HG02571 (cell line): Measurements from ENCODE around the gene CCDC158.
A peak's percentile ranks its signal among the peaks of the same experiment; 100 is the strongest.
"Not testable (repeated sequence)": the region's sequence is repeated elsewhere in the genome, so short reads cannot be mapped to it uniquely, and the experiment has no call there.

Experiments used
- ATAC-seq: cut with Tn5 transposase; IDR thresholded peaks from one replicate; pipeline ENCODE4 v1.9.1; 2021; ENCODE audit warnings: mild to moderate bottlenecking, moderate library complexity; ENCODE audit not compliant: unreplicated experiment

Gene CCDC158

GRCh38 chr4:76312457-76312856 lies 108.5 kb downstream of the CCDC158 start:
- no peak for ATAC-seq

DNA sequence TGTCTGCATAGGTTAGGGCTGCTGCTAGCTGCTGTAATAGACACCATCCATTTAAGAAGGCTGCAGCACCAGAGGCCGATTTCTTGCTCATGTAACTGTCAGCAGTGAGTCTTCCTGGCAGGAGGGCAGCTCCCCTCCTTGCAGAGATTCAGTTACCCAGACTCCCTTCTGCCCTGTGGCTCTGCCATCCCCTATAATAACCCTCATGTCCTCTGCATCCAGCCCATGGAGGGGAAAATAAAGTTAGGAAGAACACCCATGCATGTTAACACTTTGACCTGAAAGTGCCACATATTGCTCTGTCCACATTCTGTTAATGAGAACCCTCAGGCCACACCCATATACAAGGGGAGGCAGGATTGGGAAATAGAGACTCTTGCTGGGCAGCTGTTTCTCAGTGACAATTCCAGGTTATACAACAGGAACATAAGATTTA lies 109.0 kb downstream of the CCDC158 start:
- ATAC-seq: no peak

GRCh38 chr4:76310683-76311082 lies 110.3 kb downstream of the CCDC158 start:
- no peak for ATAC-seq

DNA sequence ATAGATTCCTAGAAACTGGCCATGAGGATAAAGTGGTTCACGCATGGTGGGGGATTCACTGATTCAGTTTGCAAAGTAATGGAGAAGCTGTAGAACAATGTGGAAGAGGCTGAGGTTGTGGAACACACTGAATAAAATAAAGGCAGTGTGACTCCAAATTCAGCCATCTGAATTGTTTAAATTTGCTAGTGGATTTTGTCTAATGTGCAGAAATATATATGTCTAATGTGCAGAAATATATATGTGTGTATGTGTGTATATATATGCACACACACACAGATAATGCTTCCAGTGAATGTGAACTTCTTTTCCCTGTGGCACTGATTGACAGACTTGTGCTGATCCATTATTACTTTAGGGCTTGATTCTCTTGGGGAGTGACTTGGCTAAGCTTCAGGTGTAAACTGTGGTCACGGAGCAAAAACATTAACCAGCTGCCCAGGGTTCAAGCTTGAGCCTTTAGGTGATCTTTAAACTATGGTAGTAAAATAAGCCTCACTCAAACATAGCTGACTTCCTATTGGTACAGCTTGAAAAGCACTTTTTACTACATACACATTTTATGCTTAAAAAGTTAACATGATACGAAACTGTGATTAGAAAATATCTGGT lies 110.9 kb downstream of the CCDC158 start:
- no peak for ATAC-seq

DNA sequence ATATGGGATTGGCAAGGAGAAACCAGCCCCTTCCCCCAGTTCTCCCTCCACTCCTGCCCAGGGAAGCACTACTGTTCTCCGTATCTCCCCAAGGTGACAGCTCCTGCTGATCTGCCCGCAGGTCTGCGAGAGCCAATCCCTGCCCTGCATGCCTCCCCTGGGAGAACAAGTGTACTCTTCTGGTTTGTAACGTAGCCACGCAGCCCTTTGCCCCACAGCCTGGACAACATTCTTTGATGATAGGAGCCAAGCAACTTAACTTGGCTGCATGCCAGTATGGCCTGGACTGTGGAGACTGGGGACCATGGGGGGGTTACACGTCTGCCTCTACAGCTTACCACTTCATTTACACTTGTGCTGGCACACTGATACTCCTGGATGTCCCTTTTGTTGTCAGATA lies 112.4 kb downstream of the CCDC158 start:
- ATAC-seq: no peak

DNA sequence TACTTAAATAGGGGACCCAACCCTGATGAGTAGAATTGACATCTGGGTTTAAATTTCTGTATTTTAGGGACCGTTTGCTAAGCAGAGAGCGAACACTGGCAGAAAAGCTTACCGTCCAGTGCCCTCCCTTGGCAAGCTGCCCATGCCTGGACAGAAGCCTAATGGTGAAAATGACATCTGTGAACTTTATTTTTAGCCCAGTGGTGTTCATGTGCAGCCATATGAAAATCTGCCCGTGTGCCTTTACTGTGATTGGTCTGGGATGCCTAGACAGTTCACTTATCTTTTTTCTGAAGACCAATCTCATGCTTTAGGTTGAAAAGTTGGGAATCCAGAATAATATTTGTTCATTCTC lies 113.3 kb downstream of the CCDC158 start:
- no peak for ATAC-seq

GRCh38 chr4:76306882-76307659 lies 113.9 kb downstream of the CCDC158 start:
- ATAC-seq: no peak

GRCh38 chr4:76305971-76306881 lies 114.7 kb downstream of the CCDC158 start, which contains the start of gene STBD1:
Gene STBD1, plus strand, starts transcription at chr4:76306733. Its CDS starts 37 bp downstream, at chr4:76306770.
- no peak for ATAC-seq

DNA sequence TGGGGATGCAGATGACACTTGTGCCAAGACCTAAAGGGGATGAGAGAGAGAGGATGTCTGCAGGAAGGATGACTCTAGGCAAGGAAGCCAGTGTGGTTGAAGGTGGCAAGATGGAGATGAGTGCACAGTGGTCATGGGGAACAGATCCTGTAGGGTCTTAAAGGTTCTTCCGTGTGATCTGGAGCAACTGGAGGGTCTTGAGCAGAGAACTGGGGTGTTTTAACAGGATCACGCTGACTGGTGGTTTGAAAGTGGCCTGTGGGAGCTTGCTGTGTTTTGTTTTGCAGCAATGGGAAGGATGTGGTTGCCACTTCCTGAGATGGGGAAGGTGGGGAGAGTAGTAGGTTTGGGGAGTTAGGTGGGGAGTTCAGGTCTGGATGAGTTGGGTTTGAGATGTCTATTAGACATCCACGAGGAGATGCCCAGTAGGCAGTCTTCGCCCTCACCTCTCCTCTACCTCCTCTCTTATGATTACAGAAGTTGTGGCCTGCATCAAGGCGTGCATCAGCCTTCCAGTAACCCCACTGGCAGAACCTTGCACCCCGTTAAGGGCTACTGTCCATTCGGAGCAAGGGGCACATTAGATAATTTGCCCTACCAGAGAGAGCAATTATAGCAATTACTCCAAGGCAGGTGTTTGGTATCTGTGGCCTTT lies 115.8 kb downstream of the CCDC158 start:
- ATAC-seq: no peak

DNA sequence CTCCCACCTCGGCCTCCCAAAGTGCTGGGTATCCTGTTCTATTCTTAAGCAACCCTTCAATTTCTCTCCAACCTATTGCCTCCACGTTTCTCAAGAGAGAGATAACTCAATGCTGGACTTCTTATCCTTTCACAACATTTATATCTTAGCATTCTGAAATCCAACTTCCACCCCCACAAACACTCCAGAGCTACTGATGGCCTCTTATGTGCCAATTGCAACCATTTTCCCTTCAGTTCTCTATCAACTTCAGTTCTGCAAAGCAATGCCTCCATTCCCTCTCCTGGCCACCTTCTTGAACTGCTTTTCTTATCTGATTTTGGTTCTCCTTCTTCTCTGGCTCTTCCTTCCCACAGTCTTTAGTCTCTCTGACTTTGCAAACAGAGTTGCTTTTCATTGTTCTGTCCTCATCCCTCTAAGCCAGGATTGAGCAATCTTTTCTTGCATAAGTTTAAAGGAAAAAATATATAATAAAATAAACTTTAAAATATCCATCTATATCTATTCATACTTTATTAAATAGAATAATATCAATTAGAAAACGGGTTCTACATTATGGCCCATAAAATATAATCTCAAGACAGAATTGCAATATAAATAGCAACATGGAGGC lies 118.0 kb downstream of the CCDC158 start:
- no peak for ATAC-seq

- ATAC-seq: no peak
These were observed 119.2 kb downstream of the CCDC158 start for GRCh38 chr4:76301775-76302162.

- peak; percentile 98 for ATAC-seq
These were observed 119.7 kb downstream of the CCDC158 start for GRCh38 chr4:76301068-76301774.

DNA sequence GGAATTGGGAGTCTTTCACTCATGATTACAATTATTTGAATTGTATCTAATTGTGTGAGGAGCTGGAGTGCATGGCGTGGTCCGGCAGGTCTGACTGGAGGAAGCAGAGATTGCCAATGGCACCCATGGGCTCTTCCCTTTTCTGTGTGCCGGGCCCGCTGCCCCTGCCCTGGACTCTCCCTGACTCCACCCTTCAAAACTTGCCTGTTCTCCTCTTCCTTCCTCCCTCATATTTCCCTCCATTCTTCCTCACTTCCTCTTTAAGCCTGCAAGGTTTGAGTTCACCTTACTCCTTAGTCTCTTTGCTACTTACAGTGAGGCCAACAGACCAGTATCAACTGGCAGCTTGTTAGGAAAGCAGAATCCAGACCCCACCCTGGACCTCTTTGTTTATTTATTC lies 120.9 kb downstream of the CCDC158 start:
- no peak for ATAC-seq

DNA sequence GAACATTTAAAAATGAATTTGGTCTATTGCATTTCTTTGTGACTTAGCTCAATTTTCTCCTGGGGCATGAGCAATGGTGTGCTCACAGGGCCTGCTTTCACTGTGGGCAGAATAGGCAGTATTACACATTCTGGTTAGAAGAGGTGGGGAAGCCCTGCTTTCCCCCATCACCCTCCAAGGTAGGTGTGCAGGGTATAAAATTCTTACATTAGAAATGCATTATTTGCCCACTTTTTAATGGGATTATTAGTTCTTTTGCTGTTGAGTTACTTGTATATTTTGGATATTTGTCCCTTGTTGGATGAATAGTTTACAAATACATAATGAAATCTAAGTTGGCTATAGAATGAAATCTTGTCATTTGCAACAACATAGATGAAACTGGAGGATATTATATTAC lies 122.7 kb downstream of the CCDC158 start:
- ATAC-seq: no peak

DNA sequence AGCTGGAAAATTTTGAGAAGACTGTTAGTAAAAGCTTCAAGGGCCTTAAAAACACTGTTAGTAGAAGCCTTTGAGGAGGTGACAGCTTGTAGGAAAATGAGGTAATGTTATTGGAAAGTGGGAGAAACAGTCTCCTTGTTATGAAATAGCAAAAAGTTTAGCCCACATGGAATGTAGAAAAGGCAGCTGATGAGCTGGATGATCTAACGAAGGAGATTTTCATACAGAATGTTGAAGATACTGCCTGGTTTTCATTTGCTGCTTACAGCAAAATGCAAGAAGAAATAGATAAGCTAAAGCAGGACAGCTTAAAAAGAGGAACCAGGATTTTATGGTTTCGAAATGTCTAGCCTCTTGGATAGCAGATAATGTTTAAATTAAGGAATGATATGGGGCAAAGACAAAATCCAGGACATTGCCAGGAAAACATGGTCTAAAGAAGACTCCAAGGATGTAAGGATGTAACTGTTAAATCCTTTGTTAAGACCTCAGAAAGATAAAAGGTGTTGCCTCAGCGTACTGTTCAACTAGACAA lies 124.6 kb downstream of the CCDC158 start:
- no peak for ATAC-seq

- ATAC-seq: no peak
These were observed 127.2 kb downstream of the CCDC158 start for GRCh38 chr4:76293772-76294171.

GRCh38 chr4:76292730-76293129 lies 128.2 kb downstream of the CCDC158 start:
- ATAC-seq: no peak

DNA sequence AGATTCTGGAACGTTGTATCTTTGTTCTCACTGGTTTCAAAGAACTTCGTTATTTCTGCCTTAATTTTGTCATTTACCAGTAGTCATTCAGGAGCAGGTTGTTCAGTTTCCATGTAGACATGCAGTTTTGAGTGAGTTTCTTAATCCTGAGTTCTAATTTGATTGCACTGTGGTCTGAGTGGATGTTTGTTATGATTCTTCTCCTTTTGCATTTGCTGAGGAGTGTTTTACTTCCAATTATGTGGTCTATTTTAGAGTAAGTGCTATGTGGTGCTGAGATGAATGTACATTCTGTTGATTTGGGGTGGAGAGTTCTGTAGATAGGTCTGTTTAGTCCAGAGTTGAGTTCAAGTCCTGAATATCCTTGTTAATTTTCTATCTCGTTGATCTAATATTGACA lies 133.1 kb downstream of the CCDC158 start:
- ATAC-seq: not testable (repeated sequence)

- ATAC-seq: no peak
These were observed 137.0 kb downstream of the CCDC158 start for GRCh38 chr4:76283900-76284299.
